H1 (cell line): ENCODE measurements around the gene FHIT. TPM values are rescaled to one million over a fixed set of nuclear protein-coding genes. Genes with fewer than 3 reads are reported as not detected.

Source experiments
- CTCF ChIA-PET: fragments of 300-600 bp; sonication (Branson Sonifier 250); formaldehyde crosslinking; loops from one replicate; lab custom pipeline; 2021; ENCODE audit not compliant: partially characterized antibody; lab: Charles Lee
- POLR2A ChIA-PET: fragments of 300-600 bp; sonication (Branson Sonifier 250); formaldehyde crosslinking; loops from one replicate; lab custom pipeline; 2021; ENCODE audit warnings: inconsistent platforms; ENCODE audit not compliant: partially characterized antibody; lab: Charles Lee
- DNase-seq, 2 experiments: peaks; one replicate each; pipeline versions ENCODE4 v3.0.0 to v3.0.0-alpha.2; 2010 to 2022; ENCODE audit warnings: low spot score in 2 of 2, low read depth in 1 of 2, mixed read lengths in 1 of 2
- FAIRE-seq: peaks from 2 replicates; lab custom pipeline; 2011; peaks lifted over from hg19 to GRCh38; lab: Jason Lieb, UNC
- H2AFZ ChIP-seq: 2 replicates; pipeline ENCODE4 v1.8.1; 2012; ENCODE audit warnings: low read length, inconsistent platforms
- H2AK5ac ChIP-seq: 2 replicates; pipeline ENCODE4 v1.6.1; 2013; ENCODE audit warnings: low read depth, low read length
- H2BK120ac ChIP-seq: replicated peaks from 2 replicates; pipeline ENCODE3; 2013; ENCODE audit warnings: low read depth, low read length, inconsistent platforms
- H2BK12ac ChIP-seq: 2 replicates; pipeline ENCODE4 v1.6.1; 2013; ENCODE audit warnings: low read depth, low read length
- H2BK15ac ChIP-seq: 2 replicates; pipeline ENCODE4 v1.6.1; 2013; ENCODE audit warnings: low read length
- H2BK20ac ChIP-seq: 2 replicates; pipeline ENCODE4 v1.6.1; 2013; ENCODE audit warnings: low read length
- H2BK5ac ChIP-seq: 2 replicates; pipeline ENCODE4 v1.6.1; 2013; ENCODE audit warnings: low read depth, low read length
- H3K14ac ChIP-seq: 2 replicates; pipeline ENCODE4 v1.6.1; 2013; ENCODE audit warnings: inconsistent platforms; ENCODE audit not compliant: insufficient read length
- H3K18ac ChIP-seq: 2 replicates; pipeline ENCODE4 v1.6.1; 2013; ENCODE audit warnings: low read length; ENCODE audit errors: extremely low read depth
- H3K23ac ChIP-seq: 2 replicates; pipeline ENCODE4 v1.6.1; 2013; ENCODE audit warnings: inconsistent platforms; ENCODE audit not compliant: insufficient read length
- H3K23me2 ChIP-seq: 2 replicates; pipeline ENCODE4 v1.6.1; 2013; ENCODE audit warnings: low read depth, low read length
- H3K27ac ChIP-seq: 2 replicates; pipeline ENCODE4 v1.6.1; 2011; ENCODE audit warnings: low read depth, low read length, inconsistent platforms
- H3K27me3 ChIP-seq, 4 experiments: replicated peaks in 1 of 4; 1 replicate in 1 of 4; 2 replicates in 3 of 4; pipeline versions ENCODE4 v1.6.1 to v1.8.1; 2011 to 2013; ENCODE audit warnings: low read length in 3 of 4, mild to moderate bottlenecking in 3 of 4, inconsistent platforms in 2 of 4, mixed read lengths in 2 of 4, moderate library complexity in 1 of 4; ENCODE audit not compliant: control insufficient read depth in 3 of 4, insufficient read depth in 3 of 4; ENCODE audit errors: extremely low read depth in 1 of 4
- H3K36me3 ChIP-seq, 4 experiments: 2 replicates each; pipeline versions ENCODE4 v1.6.1 to v1.8.1; 2011 to 2013; ENCODE audit warnings: mild to moderate bottlenecking in 4 of 4, low read length in 3 of 4, moderate library complexity in 2 of 4, control low read depth in 1 of 4, inconsistent platforms in 1 of 4; ENCODE audit not compliant: insufficient read depth in 4 of 4, control insufficient read depth in 2 of 4
- H3K4ac ChIP-seq: replicated peaks from 2 replicates; pipeline ENCODE3; 2013; ENCODE audit warnings: low read length, low read depth, mixed read lengths, inconsistent platforms; ENCODE audit not compliant: insufficient read length
- H3K4me1 ChIP-seq, 4 experiments: replicated peaks in 1 of 4; 1 replicate in 1 of 4; 2 replicates in 3 of 4; pipeline versions ENCODE4 v1.6.1 to v1.8.1; 2011 to 2013; ENCODE audit warnings: low read length in 3 of 4, inconsistent platforms in 2 of 4, mixed read lengths in 1 of 4; ENCODE audit not compliant: insufficient read depth in 4 of 4, control insufficient read depth in 3 of 4
- H3K4me2 ChIP-seq, 2 experiments: 2 replicates each; pipeline versions ENCODE4 v1.6.1 to v1.8.1; 2011 to 2013; ENCODE audit warnings: low read depth in 2 of 2, low read length in 2 of 2, control low read depth in 1 of 2, inconsistent platforms in 1 of 2, mild to moderate bottlenecking in 1 of 2; ENCODE audit not compliant: insufficient read depth in 1 of 2
- H3K4me3 ChIP-seq, 4 experiments: fragments of 200-600, 300-600 bp in 1 of 4; sonication (generic), shearing (Covaris generic), sonication (Bioruptor Twin) in 1 of 4; 2 replicates each; pipeline versions ENCODE4 v1.5.1 to v1.8.1; 2011 to 2016; ENCODE audit warnings: low read length in 4 of 4, low read depth in 3 of 4, control low read depth in 2 of 4, inconsistent platforms in 2 of 4, mild to moderate bottlenecking in 2 of 4, mixed read lengths in 1 of 4, moderate library complexity in 1 of 4; ENCODE audit not compliant: insufficient read depth in 2 of 4; ENCODE audit errors: extremely low read depth in 1 of 4
- H3K56ac ChIP-seq: replicated peaks from 2 replicates; pipeline ENCODE3; 2013; ENCODE audit warnings: low read depth, mild to moderate bottlenecking, mixed read lengths, low read length, inconsistent platforms; ENCODE audit not compliant: insufficient read length
- H3K79me1 ChIP-seq: 2 replicates; pipeline ENCODE4 v1.6.1; 2013; ENCODE audit warnings: low read depth, low read length, control low read depth
- H3K79me2 ChIP-seq, 2 experiments: 2 replicates each; pipeline versions ENCODE4 v1.6.1 to v1.8.1; 2012 to 2013; ENCODE audit warnings: low read length in 2 of 2, mild to moderate bottlenecking in 2 of 2, inconsistent platforms in 1 of 2; ENCODE audit not compliant: insufficient read depth in 2 of 2, control insufficient read depth in 1 of 2
- H3K9ac ChIP-seq, 4 experiments: replicated peaks in 1 of 4; 1 replicate in 1 of 4; 2 replicates in 3 of 4; pipeline versions ENCODE4 v1.6.1 to v1.8.1; 2011 to 2013; ENCODE audit warnings: low read depth in 3 of 4, low read length in 3 of 4, control low read depth in 2 of 4, mild to moderate bottlenecking in 2 of 4, moderate library complexity in 2 of 4, inconsistent platforms in 1 of 4; ENCODE audit errors: extremely low read depth in 1 of 4
- H3K9me3 ChIP-seq, 2 experiments: 2 replicates each; pipeline versions ENCODE4 v1.6.1 to v1.8.1; 2012 to 2013; ENCODE audit warnings: mild to moderate bottlenecking in 2 of 2, moderate library complexity in 2 of 2, control low read depth in 1 of 2, inconsistent platforms in 1 of 2, low read depth in 1 of 2, low read length in 1 of 2, mixed read lengths in 1 of 2; ENCODE audit not compliant: insufficient read depth in 2 of 2
- H4K20me1 ChIP-seq, 2 experiments: replicated peaks in 1 of 2; 2 replicates each; pipeline versions ENCODE3 to v1.8.1; 2011 to 2013; ENCODE audit warnings: inconsistent platforms in 2 of 2, low read length in 2 of 2, mild to moderate bottlenecking in 1 of 2; ENCODE audit not compliant: insufficient read depth in 2 of 2, control insufficient read depth in 1 of 2
- H4K5ac ChIP-seq: 2 replicates; pipeline ENCODE4 v1.6.1; 2013; ENCODE audit warnings: low read length, low read depth, mixed read lengths, inconsistent platforms; ENCODE audit not compliant: insufficient read length
- H4K8ac ChIP-seq: 2 replicates; pipeline ENCODE4 v1.8.0; 2013; ENCODE audit warnings: mild to moderate bottlenecking, moderate library complexity, low read length, inconsistent platforms; ENCODE audit not compliant: insufficient read depth; ENCODE audit errors: extremely low read depth
- H4K91ac ChIP-seq: replicated peaks from 2 replicates; pipeline ENCODE3; 2013; ENCODE audit warnings: low read length, mixed read lengths, inconsistent platforms; ENCODE audit not compliant: insufficient read length
- E2F6 ChIP-seq: IDR thresholded peaks from 2 replicates; pipeline ENCODE4 v1.6.1; 2012; ENCODE audit warnings: inconsistent platforms
- GTF2F1 ChIP-seq: IDR thresholded peaks from 2 replicates; pipeline ENCODE4 v1.6.1; 2012; ENCODE audit warnings: low read depth, low read length, improper control_type of control experiment, borderline replicate concordance
- KDM5A ChIP-seq: fragments of 200-600 bp; IDR thresholded peaks from 2 replicates; pipeline ENCODE4 v1.7.1; 2012; ENCODE audit warnings: mild to moderate bottlenecking, low read length, inconsistent platforms, mixed read lengths
- TAF1 ChIP-seq: IDR thresholded peaks from 2 replicates; pipeline ENCODE4 v1.6.1; 2011; ENCODE audit warnings: mild to moderate bottlenecking, low read depth, low read length
- TEAD4 ChIP-seq: IDR thresholded peaks from 2 replicates; pipeline ENCODE4 v1.6.1; 2012; ENCODE audit warnings: low read depth, low read length, inconsistent platforms, mixed read lengths
- WGBS, 2 experiments: shearing (Covaris generic) in 1 of 2; methylation state at CpG; one replicate each; pipeline versions ENCODE4 v1.1.6 to v1.1.7; 2013 to 2015; ENCODE audit warnings: low lambda C conversion rate in 2 of 2, mixed read lengths in 2 of 2, inconsistent platforms in 1 of 2, low coverage in 1 of 2, missing lambda C conversion rate in 1 of 2; ENCODE audit not compliant: insufficient replicate concordance in 2 of 2, insufficient coverage in 1 of 2, insufficient read length in 1 of 2; ENCODE audit errors: extremely low coverage in 1 of 2, missing lambda C conversion rate in 1 of 2; 5-methylcytosine and 5-hydroxymethylcytosine counted together
- polyA plus RNA-seq, 7 experiments: library from polyadenylated mRNA; depleted of rRNA in 3 of 7; stranded (reverse) in 5 of 7; unstranded in 2 of 7; fragments of >200 nt in 5 of 7; fragments of 200-250 nt in 2 of 7; gene quantifications; 1 replicate in 5 of 7; 2 replicates in 1 of 7; 4 replicates in 1 of 7; pipeline versions ENCODE4 v1.2.1 to v1.2.3, GENCODE V29; 2011 to 2013; ENCODE audit warnings: missing spikeins in 2 of 7, mixed read lengths in 2 of 7
- total RNA-seq: library from RNA; stranded (reverse); fragmentation: NEBNext Ultra II Directional; extraction: Animal tissue kit (Norgen Biotek cat#: 25700); gene quantifications from 2 replicates; pipeline ENCODE4 v1.2.1, GENCODE V29; 2021
- TF ChIP-seq, protein P1 (sequence below), 3 experiments: IDR thresholded peaks; 1 replicate in 2 of 3; 2 replicates in 1 of 3; pipeline versions ENCODE4 v1.5.1 to v1.6.1; 2011; ENCODE audit warnings: low read length in 3 of 3, mild to moderate bottlenecking in 3 of 3, inconsistent platforms in 2 of 3, low read depth in 1 of 3, moderate library complexity in 1 of 3; ENCODE audit not compliant: insufficient read depth in 1 of 3; ENCODE audit errors: control extremely low read depth in 1 of 3

FHIT gene
- total and polyA plus RNA-seq, 2 of the 8 experiments (the other 6 are each of a cell fraction or from before 2014, with no cell fraction given) = 1.2 to 3.2 TPM

GRCh38 chr3:60047426-60048200 is 1203.6 kb downstream of the FHIT start:
- Histone ChIP-seq H2BK5ac (no peak overlapping the region), H2BK20ac (no peak overlapping the region), H3K4ac (no peak overlapping the region), H3K9me3 (no peaks in the 10 kb centered on the region), H2BK12ac (no peak overlapping the region), H3K18ac (no peak overlapping the region), H2AFZ (no peak overlapping the region), H3K56ac (no peak overlapping the region), H3K79me2 (no peaks in the 10 kb centered on the region), H4K91ac (no peak overlapping the region), H4K20me1 (no peaks in the 10 kb centered on the region), H2BK120ac (no peak overlapping the region), H3K9ac (no peak overlapping the region), H3K27me3 (peaks cover 0 to 1% (median 0%) of the 10 kb centered on the region in 4 experiments; a peak in 1 of 7 replicates), H3K23ac (no peak overlapping the region), H3K23me2 (no peaks in the 10 kb centered on the region), H2AK5ac (no peak overlapping the region), H3K4me1 (no peaks in the 10 kb centered on the region), H4K8ac (no peak overlapping the region), H3K79me1 (no peaks in the 10 kb centered on the region), H3K4me2 (no peak overlapping the region), H4K5ac (no peak overlapping the region), H3K27ac (no peak overlapping the region), H3K14ac (no peak overlapping the region), H3K36me3 (no peaks in the 10 kb centered on the region), H3K4me3 (no peak overlapping the region), H2BK15ac (no peak overlapping the region)
- FAIRE-seq = no peak
- WGBS, 2 experiments = 95% methylated on average over 9 of the region's 9 CpGs; no CpG with 5 or more reads in 1 of the 2 experiments
- ChIA-PET CTCF (interaction anchor here (0.6 kb wide), 1 partner anchor 178 kb away, joined by 3 read pairs; no protein-coding TSS in a partner anchor), POLR2A (no interaction called here)
- no peak for DNase-seq
- no peak for TF ChIP-seq GTF2F1
- no peak for TF ChIP-seq KDM5A
- TF ChIP-seq TAF1 = no peak
- no peak for TF ChIP-seq TEAD4
- TF ChIP-seq E2F6 = no peak
- TF ChIP-seq, protein P1, sequence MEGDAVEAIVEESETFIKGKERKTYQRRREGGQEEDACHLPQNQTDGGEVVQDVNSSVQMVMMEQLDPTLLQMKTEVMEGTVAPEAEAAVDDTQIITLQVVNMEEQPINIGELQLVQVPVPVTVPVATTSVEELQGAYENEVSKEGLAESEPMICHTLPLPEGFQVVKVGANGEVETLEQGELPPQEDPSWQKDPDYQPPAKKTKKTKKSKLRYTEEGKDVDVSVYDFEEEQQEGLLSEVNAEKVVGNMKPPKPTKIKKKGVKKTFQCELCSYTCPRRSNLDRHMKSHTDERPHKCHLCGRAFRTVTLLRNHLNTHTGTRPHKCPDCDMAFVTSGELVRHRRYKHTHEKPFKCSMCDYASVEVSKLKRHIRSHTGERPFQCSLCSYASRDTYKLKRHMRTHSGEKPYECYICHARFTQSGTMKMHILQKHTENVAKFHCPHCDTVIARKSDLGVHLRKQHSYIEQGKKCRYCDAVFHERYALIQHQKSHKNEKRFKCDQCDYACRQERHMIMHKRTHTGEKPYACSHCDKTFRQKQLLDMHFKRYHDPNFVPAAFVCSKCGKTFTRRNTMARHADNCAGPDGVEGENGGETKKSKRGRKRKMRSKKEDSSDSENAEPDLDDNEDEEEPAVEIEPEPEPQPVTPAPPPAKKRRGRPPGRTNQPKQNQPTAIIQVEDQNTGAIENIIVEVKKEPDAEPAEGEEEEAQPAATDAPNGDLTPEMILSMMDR (IDR thresholded peaks at IDR 0.05; ENCODE audit: control extremely low read depth in 1 of 3, insufficient read depth in 1 of 3, low read depth in 1 of 3, low read length in 3 of 3) = no peak
